ENCODE results near the gene MYO1C.

GRCh38 chr17:1511290-1511689, 18.8 kb upstream of the MYO1C start:
- TF ChIP-seq CTCF (IDR thresholded peaks at IDR 0.05) = no peak
- TF ChIP-seq POLR2A (IDR thresholded peaks at IDR 0.05) = no peak

Data from Peyer's patch (tissue), 4 donors.